ENCODE results near the gene VILL.

- TF ChIP-seq REST (IDR thresholded peaks at IDR 0.05; ENCODE audit: low read depth) (no peak), TAF1 (IDR thresholded peaks at IDR 0.05; ENCODE audit: low read depth) (no peak), YY1 (IDR thresholded peaks at IDR 0.05; ENCODE audit: low read depth) (no peak), EGR1 (IDR thresholded peaks at IDR 0.05) (no peak), CREB1 (IDR thresholded peaks at IDR 0.05; ENCODE audit: low read depth) (no peak), NFIC (IDR thresholded peaks at IDR 0.05) (no peak), RAD21 (IDR thresholded peaks at IDR 0.05; ENCODE audit: low read depth) (no peak), FOXM1 (IDR thresholded peaks at IDR 0.05; ENCODE audit: borderline replicate concordance, low read depth) (no peak), EP300 (IDR thresholded peaks at IDR 0.05; ENCODE audit: borderline replicate concordance) (no peak)
These were observed 19.1 kb upstream of the VILL start for GRCh38 chr3:37971467-37971866.
